Upper lobe of left lung (tissue), 6 donors: ENCODE data around the gene PTPRG. TPM values are rescaled to one million over a fixed set of nuclear protein-coding genes. Genes with fewer than 3 reads are reported as not detected.

ENCODE experiments used
- ATAC-seq, 2 donors: fragments of 200-7000 bp; cut with Tn5 transposase; one replicate each; pipeline ENCODE4 v1.9.1; 2022; ENCODE audit warnings: mild to moderate bottlenecking in 2 of 2, moderate library complexity in 2 of 2; ENCODE audit not compliant: low FRiP score in 2 of 2
- DNase-seq, 2 donors: peaks; one replicate each; pipeline ENCODE4 v3.0.0-alpha.2; 2019 to 2020
- H3K27ac ChIP-seq, 4 donors: fragments of 200-600 bp; sonication (generic); one replicate each; pipeline ENCODE4 v1.5.1; 2016 to 2019
- H3K27me3 ChIP-seq, 4 donors: fragments of 200-600 bp; sonication (generic); one replicate each; pipeline ENCODE4 v1.5.1; 2017 to 2019
- H3K36me3 ChIP-seq, 4 donors: fragments of 200-600 bp; sonication (generic); one replicate each; pipeline ENCODE4 v1.5.1; 2016 to 2019
- H3K4me1 ChIP-seq, 4 donors: fragments of 200-600 bp; sonication (generic); one replicate each; pipeline ENCODE4 v1.5.1; 2018 to 2019
- H3K4me3 ChIP-seq, 4 donors: fragments of 200-600 bp; sonication (generic); one replicate each; pipeline ENCODE4 v1.5.1; 2017 to 2019; ENCODE audit warnings: mild to moderate bottlenecking in 2 of 4, moderate library complexity in 1 of 4
- H3K9me3 ChIP-seq, 4 donors: fragments of 200-600 bp; sonication (generic); one replicate each; pipeline ENCODE4 v1.5.1; 2018 to 2019
- CTCF ChIP-seq, 6 experiments: fragments of 450-650 bp in 4 of 6; fragments of 200-600 bp in 2 of 6; sonication (generic) in 2 of 6; IDR thresholded peaks; one replicate each; pipeline ENCODE4 v1.5.1; 2016 to 2019; ENCODE audit warnings: antibody characterized with exemption in 6 of 6
- EP300 ChIP-seq, 4 donors: sonication (generic); formaldehyde crosslinking; IDR thresholded peaks; one replicate each; pipeline ENCODE4 v1.5.1; 2017; ENCODE audit warnings: antibody characterized with exemption in 4 of 4, control low read depth in 2 of 4
- POLR2A ChIP-seq, 4 donors: fragments of 450-650 bp; IDR thresholded peaks; one replicate each; pipeline ENCODE4 v1.5.1; 2016 to 2017; ENCODE audit warnings: antibody characterized with exemption in 4 of 4, mild to moderate bottlenecking in 2 of 4
- POLR2AphosphoS5 ChIP-seq, 2 donors: sonication (generic); formaldehyde crosslinking; IDR thresholded peaks; one replicate each; pipeline ENCODE4 v1.5.1; 2017; ENCODE audit warnings: antibody characterized with exemption in 2 of 2
- WGBS, 2 donors: methylation state at CpG; one replicate each; pipeline ENCODE4 v1.1.5; 2017 to 2018; 5-methylcytosine and 5-hydroxymethylcytosine counted together
- total RNA-seq, 6 donors: library from RNA; depleted of rRNA in 4 of 6; stranded (reverse); fragments of >200 nt in 4 of 6; gene quantifications; one replicate each; pipeline versions ENCODE4 v1.1.0 to v1.2.1, GENCODE V29; 2016 to 2021
- donor health status: DM: no; HTN: no; CAD: no; lungs with moderate emphysema.
- donor health status: DM: no; HTN: yes; CAD: no; lungs with severe emphysema.

The PTPRG gene
- total RNA-seq, 6 donors from 2014 or later = 58.7 to 101 (median 68.8) TPM

GRCh38 chr3:61532739-61533500, 28.5 kb upstream of the PTPRG start:
- Histone ChIP-seq H3K4me1 (peaks cover 0 to 10% (median 6%) of the 10 kb centered on the region in 4 donors), H3K36me3 (no peaks in the 10 kb centered on the region), H3K9me3 (no peaks in the 10 kb centered on the region), H3K27ac (no peak overlapping the region), H3K27me3 (no peaks in the 10 kb centered on the region), H3K4me3 (no peak overlapping the region)
- no peak for TF ChIP-seq CTCF (IDR thresholded peaks at IDR 0.05)
- no peak for TF ChIP-seq EP300 (IDR thresholded peaks at IDR 0.05)
- no peak for TF ChIP-seq POLR2A (IDR thresholded peaks at IDR 0.05)
- ATAC-seq (no peak), DNase-seq (no peak)
- WGBS, 2 donors = 91 to 95% methylated on average over 10 to 13 of the region's 13 CpGs

GRCh38 chr3:61535826-61536225, 25.5 kb upstream of the PTPRG start:
- Histone ChIP-seq H3K27me3 (no peaks in the 10 kb centered on the region), H3K27ac (no peak overlapping the region), H3K4me3 (no peak overlapping the region), H3K36me3 (no peaks in the 10 kb centered on the region), H3K4me1 (peaks cover 0 to 12% (median 6%) of the 10 kb centered on the region in 4 donors), H3K9me3 (no peaks in the 10 kb centered on the region)
- ATAC-seq (no peak), DNase-seq (no peak)
- no peak for TF ChIP-seq CTCF (IDR thresholded peaks at IDR 0.05)
- no peak for TF ChIP-seq EP300 (IDR thresholded peaks at IDR 0.05)
- no peak for TF ChIP-seq POLR2AphosphoS5 (IDR thresholded peaks at IDR 0.05)
- no peak for TF ChIP-seq POLR2A (IDR thresholded peaks at IDR 0.05)
- 97 to 99% methylated on average over 3 of the region's 3 CpGs for WGBS, 2 donors

GRCh38 chr3:61537366-61537765, 24.0 kb upstream of the PTPRG start:
- H3K27ac ChIP-seq = peak overlapping the region in 1 of 4 donors; percentile 58
- peaks cover 0 to 12% (median 6%) of the 10 kb centered on the region in 4 donors for H3K4me1 ChIP-seq
- no peaks in the 10 kb centered on the region for H3K9me3 ChIP-seq
- TF ChIP-seq POLR2A (IDR thresholded peaks at IDR 0.05) = no peak
- no peak for TF ChIP-seq CTCF (IDR thresholded peaks at IDR 0.05)
- TF ChIP-seq POLR2AphosphoS5 (IDR thresholded peaks at IDR 0.05) = no peak
- no peak for TF ChIP-seq EP300 (IDR thresholded peaks at IDR 0.05)
- no peaks in the 10 kb centered on the region for H3K27me3 ChIP-seq
- H3K36me3 ChIP-seq = no peaks in the 10 kb centered on the region
- ATAC-seq = peak in 1 of 2 donors; percentile 49
- no peak for DNase-seq
- WGBS, 2 donors = 16 to 28% methylated on average over 6 of the region's 6 CpGs
- H3K4me3 ChIP-seq = no peak overlapping the region

GRCh38 chr3:61538486-61538885, 22.9 kb upstream of the PTPRG start:
- Histone ChIP-seq H3K27ac (no peak overlapping the region), H3K4me3 (no peak overlapping the region), H3K4me1 (peaks cover 0 to 12% (median 6%) of the 10 kb centered on the region in 4 donors), H3K27me3 (no peaks in the 10 kb centered on the region), H3K36me3 (no peaks in the 10 kb centered on the region), H3K9me3 (no peaks in the 10 kb centered on the region)
- DNase-seq = no peak
- TF ChIP-seq CTCF (IDR thresholded peaks at IDR 0.05) (no peak), POLR2A (IDR thresholded peaks at IDR 0.05) (no peak)
- 91 to 93% methylated on average over 5 of the region's 5 CpGs for WGBS, 2 donors
- ATAC-seq = no peak

- Histone ChIP-seq H3K27me3 (no peaks in the 10 kb centered on the region), H3K36me3 (no peaks in the 10 kb centered on the region), H3K9me3 (no peaks in the 10 kb centered on the region), H3K27ac (no peak overlapping the region), H3K4me3 (no peak overlapping the region), H3K4me1 (peaks cover 0 to 12% (median 6%) of the 10 kb centered on the region in 4 donors)
- ATAC-seq = no peak
- 68 to 76% methylated on average over 4 of the region's 4 CpGs for WGBS, 2 donors
- TF ChIP-seq CTCF (IDR thresholded peaks at IDR 0.05) (no peak), POLR2AphosphoS5 (IDR thresholded peaks at IDR 0.05) (no peak), POLR2A (IDR thresholded peaks at IDR 0.05) (no peak), EP300 (IDR thresholded peaks at IDR 0.05) (no peak)
- no peak for DNase-seq
Observed at GRCh38 chr3:61541694-61542093, 19.7 kb upstream of the PTPRG start.
